Ovary (tissue), 9 donors: ENCODE data around the gene PRSS21. TPM values are rescaled to one million over a fixed set of nuclear protein-coding genes. Genes with fewer than 3 reads are reported as not detected.

Source experiments
- DNase-seq, 5 donors: peaks; one replicate each; pipeline ENCODE4 v3.0.0-alpha.2; 2019 to 2020
- H3K27ac ChIP-seq, 2 donors: fragments of 200-600 bp; one replicate each; pipeline versions ENCODE4 v1.5.1 to v1.8.0; 2019 to 2022
- H3K27me3 ChIP-seq: fragments of 200-600 bp; one replicate; pipeline ENCODE4 v1.8.0; 2022
- H3K36me3 ChIP-seq: fragments of 200-600 bp; sonication (generic); one replicate; pipeline ENCODE4 v1.5.1; 2019
- H3K4me1 ChIP-seq: one replicate; pipeline ENCODE4 v1.8.1; 2013; ENCODE audit warnings: mild to moderate bottlenecking, moderate library complexity; ENCODE audit not compliant: insufficient read depth
- H3K4me3 ChIP-seq: fragments of 200-600 bp; sonication (generic); one replicate; pipeline ENCODE4 v1.5.1; 2017
- H3K9me3 ChIP-seq, 2 donors: fragments of 200-600 bp in 1 of 2; sonication (generic) in 1 of 2; one replicate each; pipeline versions ENCODE4 v1.5.1 to v1.8.1; 2013 to 2019; ENCODE audit warnings: mild to moderate bottlenecking in 1 of 2, moderate library complexity in 1 of 2
- EP300 ChIP-seq: sonication (generic); formaldehyde crosslinking; IDR thresholded peaks from one replicate; pipeline ENCODE4 v1.6.1; 2017; ENCODE audit warnings: antibody characterized with exemption
- POLR2A ChIP-seq: fragments of 450-650 bp; IDR thresholded peaks from one replicate; pipeline ENCODE4 v1.6.1; 2017; ENCODE audit warnings: antibody characterized with exemption, mild to moderate bottlenecking, moderate library complexity
- WGBS, 3 donors: extraction: QIAGEN DNeasy Blood & Tissue Kit in 1 of 3; methylation state at CpG; one replicate each; pipeline versions ENCODE4 v1.1.5 to v1.1.7; 2013 to 2017; 5-methylcytosine and 5-hydroxymethylcytosine counted together
- intact Hi-C, 4 donors: fragments of 100-400 bp; cut with DNase I; formaldehyde crosslinking; loops; one replicate each; pipeline versions ENCODE4 v1.11.0 to v1.15.1; 2022 to 2023
- polyA plus RNA-seq, 2 donors: library from polyadenylated mRNA; stranded (reverse); fragments of 200-250 nt in 1 of 2; fragments of 350-450 nt in 1 of 2; fragmentation: Illumina TruSeq in 1 of 2; extraction: RNeasy Lipid Tissue Mini Kit (QIAGEN cat#74804) in 1 of 2; gene quantifications; one replicate each; pipeline ENCODE4 v1.2.3, GENCODE V29; 2013 to 2014
- total RNA-seq, 7 donors: library from RNA; depleted of rRNA in 2 of 7; stranded (reverse); fragments of >200 nt in 2 of 7; fragmentation: NEBNext Ultra II Directional in 3 of 7; extraction: Animal tissue kit (Norgen Biotek cat#: 25700) in 3 of 7; gene quantifications; one replicate each; pipeline versions ENCODE4 v1.1.0 to v1.2.4, GENCODE V29; 2016 to 2023
- TF ChIP-seq, protein P1 (sequence below), 3 donors: fragments of 450-650 bp in 2 of 3; fragments of 200-600 bp in 1 of 3; IDR thresholded peaks; one replicate each; pipeline versions ENCODE4 v1.5.1 to v1.8.0; 2016 to 2022; ENCODE audit warnings: antibody characterized with exemption in 3 of 3, mild to moderate bottlenecking in 1 of 3
- donor health status: DM: no; HTN: no; CAD: no; lungs with moderate emphysema.
- donor health status: DM: no; HTN: no; CAD: no.
- donor health status: Bipolar disorder and iron deficiency.
- donor health status: DM: yes; HTN: yes; CAD: no.
- donor health status: DM: no; HTN: no; CAD: no.
- donor health status: DM: yes; HTN: yes; CAD: no.

The PRSS21 gene
- total and polyA plus RNA-seq, 9 donors = 0.53 to 9.3 (median 1.0) TPM; not detected in 4

DNA sequence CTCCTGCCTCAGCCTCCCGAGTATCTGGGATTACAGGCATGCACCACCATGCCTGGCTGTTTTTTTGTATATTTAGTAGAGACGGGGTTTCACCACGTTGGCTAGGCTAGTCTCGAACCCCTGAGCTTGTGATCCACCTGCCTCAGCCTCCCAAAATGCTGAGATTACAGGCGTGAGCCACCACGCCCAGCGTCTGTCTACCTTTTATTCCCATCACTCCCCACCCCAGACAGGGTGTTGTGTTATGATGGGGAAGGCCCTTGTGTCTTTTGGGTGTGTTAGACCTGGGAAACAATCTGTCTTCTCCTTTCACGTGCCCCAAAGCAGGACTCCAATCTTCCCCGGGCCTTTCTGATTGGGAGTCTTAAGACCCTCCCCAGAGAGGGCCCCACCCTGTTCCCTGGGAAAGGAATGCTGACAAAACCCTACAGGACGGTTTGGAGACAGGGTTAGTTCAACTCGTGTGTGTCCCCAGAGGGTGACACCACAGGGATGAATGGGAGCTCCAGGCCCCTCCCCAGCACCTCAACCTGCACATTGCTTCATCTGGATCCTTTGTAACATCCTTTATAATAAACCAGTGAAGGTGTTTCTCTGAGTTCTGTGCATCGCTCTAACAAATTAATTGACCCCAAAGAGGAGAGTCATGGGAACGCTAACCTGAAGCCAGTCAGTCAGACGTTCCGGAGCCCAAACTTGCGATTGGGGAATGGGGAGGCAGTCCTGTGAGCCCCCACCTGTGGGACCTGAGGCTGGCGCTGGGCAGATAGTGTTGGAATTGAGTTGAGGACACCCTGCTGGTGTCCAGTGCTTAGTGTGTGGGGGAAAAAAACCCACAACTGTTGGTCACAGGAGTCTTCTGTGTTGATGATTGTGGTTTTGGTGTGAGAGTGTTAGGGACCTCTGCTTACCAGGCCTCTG is 36.8 kb upstream of the PRSS21 start:
- TF ChIP-seq EP300 (no peak), POLR2A (no peak)
- TF ChIP-seq, protein P1, sequence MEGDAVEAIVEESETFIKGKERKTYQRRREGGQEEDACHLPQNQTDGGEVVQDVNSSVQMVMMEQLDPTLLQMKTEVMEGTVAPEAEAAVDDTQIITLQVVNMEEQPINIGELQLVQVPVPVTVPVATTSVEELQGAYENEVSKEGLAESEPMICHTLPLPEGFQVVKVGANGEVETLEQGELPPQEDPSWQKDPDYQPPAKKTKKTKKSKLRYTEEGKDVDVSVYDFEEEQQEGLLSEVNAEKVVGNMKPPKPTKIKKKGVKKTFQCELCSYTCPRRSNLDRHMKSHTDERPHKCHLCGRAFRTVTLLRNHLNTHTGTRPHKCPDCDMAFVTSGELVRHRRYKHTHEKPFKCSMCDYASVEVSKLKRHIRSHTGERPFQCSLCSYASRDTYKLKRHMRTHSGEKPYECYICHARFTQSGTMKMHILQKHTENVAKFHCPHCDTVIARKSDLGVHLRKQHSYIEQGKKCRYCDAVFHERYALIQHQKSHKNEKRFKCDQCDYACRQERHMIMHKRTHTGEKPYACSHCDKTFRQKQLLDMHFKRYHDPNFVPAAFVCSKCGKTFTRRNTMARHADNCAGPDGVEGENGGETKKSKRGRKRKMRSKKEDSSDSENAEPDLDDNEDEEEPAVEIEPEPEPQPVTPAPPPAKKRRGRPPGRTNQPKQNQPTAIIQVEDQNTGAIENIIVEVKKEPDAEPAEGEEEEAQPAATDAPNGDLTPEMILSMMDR (IDR thresholded peaks at IDR 0.05) = no peak
- Histone ChIP-seq H3K4me1 (peaks cover 16% of the 10 kb centered on the region), H3K36me3 (no peaks in the 10 kb centered on the region), H3K27ac (no peak overlapping the region), H3K27me3 (no peaks in the 10 kb centered on the region), H3K9me3 (no peaks in the 10 kb centered on the region), H3K4me3 (no peak overlapping the region)
- intact Hi-C loops = no loop called here
- peak in 2 of 5 donors; percentile 11 to 15 for DNase-seq
- 59 to 65% (median 61%) methylated on average over 17 of the region's 17 CpGs for WGBS, 3 donors

DNA sequence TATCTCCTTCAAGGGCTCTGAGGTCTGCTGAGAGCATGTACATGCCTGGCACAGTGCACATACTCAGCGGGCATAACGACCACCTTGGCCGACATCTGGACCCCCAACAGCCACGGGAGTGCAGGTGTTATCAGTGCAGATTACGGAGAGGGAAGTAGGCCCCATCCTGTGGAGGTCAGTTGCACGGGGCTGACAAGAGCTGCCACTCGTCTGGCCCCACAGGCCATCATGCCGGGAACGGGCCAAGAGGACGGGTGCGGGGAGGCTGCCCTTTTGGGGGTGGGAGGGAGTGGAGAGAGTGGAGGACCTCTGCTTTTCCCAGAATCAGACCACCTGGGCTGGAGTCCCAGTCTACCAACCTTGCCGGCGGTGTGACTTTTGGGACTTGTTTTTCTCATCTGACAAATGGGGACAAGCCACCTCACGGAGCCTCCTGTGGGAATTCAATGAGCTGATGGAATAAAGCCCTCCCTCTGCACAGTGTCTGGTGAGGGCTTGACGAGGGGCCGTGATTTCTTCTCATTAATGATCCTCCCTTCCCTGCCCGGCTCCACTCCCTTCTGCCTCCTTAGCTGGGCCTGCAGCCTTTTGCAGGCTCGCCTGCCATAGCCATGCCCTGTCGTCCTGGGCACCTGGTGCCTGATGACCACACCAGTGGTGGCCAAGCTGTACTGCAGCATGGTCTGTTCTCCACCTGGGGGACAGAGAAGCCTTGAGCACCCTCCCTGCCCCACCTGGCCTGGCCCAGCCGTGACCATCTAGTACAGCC is 34.3 kb upstream of the PRSS21 start:
- Histone ChIP-seq H3K36me3 (no peaks in the 10 kb centered on the region), H3K27ac (no peak overlapping the region), H3K4me3 (no peak overlapping the region), H3K27me3 (no peaks in the 10 kb centered on the region), H3K9me3 (no peaks in the 10 kb centered on the region), H3K4me1 (peaks cover 11% of the 10 kb centered on the region)
- peak in 2 of 5 donors; percentile 13 to 15 for DNase-seq
- no peak for TF ChIP-seq POLR2A
- no peak for TF ChIP-seq EP300
- TF ChIP-seq, protein P1 (IDR thresholded peaks at IDR 0.05) = no peak
- intact Hi-C loops = no loop called here
- 55 to 62% (median 60%) methylated on average over 20 of the region's 20 CpGs for WGBS, 3 donors

DNA sequence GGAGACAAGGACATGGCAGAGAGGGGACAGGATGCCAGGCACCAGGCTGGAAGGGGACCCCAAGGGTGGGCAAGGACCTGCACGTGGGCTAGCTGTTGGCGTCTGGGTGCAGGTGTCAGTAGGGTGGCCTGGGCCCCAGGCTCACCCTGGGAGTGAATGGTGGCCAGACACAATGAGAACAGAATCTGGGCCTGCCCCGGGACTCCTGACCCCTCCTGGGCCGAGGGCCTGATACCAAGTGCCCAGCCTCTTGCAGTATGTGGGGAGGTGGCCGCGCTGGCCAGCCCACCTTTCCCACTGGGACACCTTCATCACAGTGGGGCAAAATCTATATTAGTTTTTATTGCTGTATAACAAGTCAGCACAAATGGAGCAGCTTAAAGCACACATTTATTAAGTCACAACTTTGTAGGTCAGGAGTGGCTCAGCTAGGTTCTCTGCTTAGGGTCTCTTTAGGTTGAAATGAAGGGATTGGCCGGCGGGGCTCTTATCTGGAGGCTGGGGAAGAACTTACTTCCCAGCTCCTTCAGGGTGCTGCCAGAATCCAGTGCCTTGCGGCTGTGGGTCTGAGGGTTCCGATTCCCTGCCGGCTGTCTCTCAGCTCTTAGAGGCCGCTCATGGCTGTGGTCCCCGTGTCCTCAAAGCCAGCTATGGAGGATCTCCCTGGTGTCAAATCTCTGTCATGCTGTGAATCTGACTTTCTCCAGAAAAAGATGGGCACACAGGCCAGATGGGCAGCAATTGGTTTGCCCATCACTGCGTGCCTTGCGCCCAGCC is 33.3 kb upstream of the PRSS21 start:
- intact Hi-C loops = no loop called here
- WGBS, 3 donors = 78 to 88% (median 85%) methylated on average over 15 of the region's 15 CpGs

More for the DNA sequence above, 33.3 kb upstream of the PRSS21 start:
- H3K9me3 ChIP-seq = no peaks in the 10 kb centered on the region
- peak in 2 of 5 donors; percentile 8 to 9 for DNase-seq
- H3K4me1 ChIP-seq = peaks cover 5% of the 10 kb centered on the region
- H3K4me3 ChIP-seq = no peak overlapping the region
- H3K36me3 ChIP-seq = no peaks in the 10 kb centered on the region
- H3K27ac ChIP-seq = no peak overlapping the region
- no peaks in the 10 kb centered on the region for H3K27me3 ChIP-seq
- TF ChIP-seq, protein P1 (IDR thresholded peaks at IDR 0.05) = no peak
- TF ChIP-seq POLR2A = no peak
- no peak for TF ChIP-seq EP300
